ENCODE results near the gene ATP1A3.
A peak's percentile ranks its signal among the peaks of the same experiment; 100 is the strongest.

The ATP1A3 gene

GRCh38 chr19:41984961-41985360 lies 9.1 kb downstream of the ATP1A3 start:
- no peak for DNase-seq (ENCODE audit: low read depth)

GRCh38 chr19:41981724-41982123 lies 12.3 kb downstream of the ATP1A3 start:
- DNase-seq (ENCODE audit: low read depth): no peak

DNA sequence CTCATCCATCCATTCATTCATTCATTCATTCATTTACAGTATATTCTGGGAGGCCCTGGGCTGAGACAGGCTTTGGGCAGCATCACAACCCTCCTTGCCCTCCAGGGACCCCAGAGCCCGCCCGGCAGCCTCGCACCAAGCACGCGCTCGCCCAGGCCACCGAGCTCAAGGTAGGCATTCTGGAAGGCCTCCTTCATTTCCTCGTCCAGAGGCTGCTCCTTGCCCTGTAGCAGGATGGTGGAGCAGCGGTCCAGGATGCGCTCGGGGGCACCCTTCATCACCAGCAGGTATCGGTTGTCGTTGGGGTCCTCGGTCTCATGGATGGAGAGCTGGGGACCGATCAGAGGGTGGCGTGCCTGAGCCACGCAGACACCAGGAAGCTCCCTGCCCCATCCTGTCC lies 15.6 kb downstream of the ATP1A3 start:
- DNase-seq (ENCODE audit: low read depth): no peak

DNA sequence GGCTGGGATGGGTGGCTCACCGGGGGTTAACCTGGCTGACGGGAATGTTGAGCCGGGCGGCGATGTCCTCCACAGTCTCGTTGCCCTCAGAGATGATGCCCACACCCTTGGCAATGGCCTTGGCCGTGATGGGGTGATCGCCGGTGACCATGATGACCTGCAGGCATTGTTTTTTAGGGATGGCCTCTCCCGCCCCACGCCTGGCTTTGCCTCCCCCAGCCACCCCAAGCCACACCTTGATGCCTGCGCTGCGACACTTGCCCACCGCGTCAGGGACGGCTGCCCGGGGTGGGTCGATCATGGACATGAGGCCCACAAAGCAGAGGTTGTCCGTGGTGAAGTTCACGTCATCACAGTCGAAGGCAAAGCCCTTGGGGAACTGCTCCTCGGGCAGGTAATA lies 16.1 kb downstream of the ATP1A3 start:
- no peak for DNase-seq (ENCODE audit: low read depth)

DNA sequence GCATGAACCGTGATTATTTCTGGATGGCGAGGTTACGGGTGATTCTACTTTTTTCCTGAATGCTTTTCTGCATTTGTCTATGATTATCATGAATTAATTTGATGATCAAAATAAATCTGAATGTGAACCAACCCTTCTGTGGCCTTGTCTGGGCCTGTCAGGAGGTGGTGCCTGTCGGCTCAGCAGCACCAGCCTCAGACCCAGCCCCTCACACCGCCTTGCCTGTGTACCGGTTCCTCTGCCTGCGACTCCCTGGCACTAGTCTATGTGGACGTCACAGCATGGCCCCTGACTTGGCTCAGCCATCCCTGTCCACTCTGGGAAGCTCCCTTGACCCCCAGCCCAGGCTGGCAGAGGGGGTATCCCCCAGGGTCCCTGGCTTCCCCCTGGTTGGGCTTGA lies 19.4 kb downstream of the ATP1A3 start:
- no peak for DNase-seq (ENCODE audit: low read depth)

GRCh38 chr19:41971363-41971762 lies 22.7 kb downstream of the ATP1A3 start:
- DNase-seq (ENCODE audit: low read depth): no peak

DNA sequence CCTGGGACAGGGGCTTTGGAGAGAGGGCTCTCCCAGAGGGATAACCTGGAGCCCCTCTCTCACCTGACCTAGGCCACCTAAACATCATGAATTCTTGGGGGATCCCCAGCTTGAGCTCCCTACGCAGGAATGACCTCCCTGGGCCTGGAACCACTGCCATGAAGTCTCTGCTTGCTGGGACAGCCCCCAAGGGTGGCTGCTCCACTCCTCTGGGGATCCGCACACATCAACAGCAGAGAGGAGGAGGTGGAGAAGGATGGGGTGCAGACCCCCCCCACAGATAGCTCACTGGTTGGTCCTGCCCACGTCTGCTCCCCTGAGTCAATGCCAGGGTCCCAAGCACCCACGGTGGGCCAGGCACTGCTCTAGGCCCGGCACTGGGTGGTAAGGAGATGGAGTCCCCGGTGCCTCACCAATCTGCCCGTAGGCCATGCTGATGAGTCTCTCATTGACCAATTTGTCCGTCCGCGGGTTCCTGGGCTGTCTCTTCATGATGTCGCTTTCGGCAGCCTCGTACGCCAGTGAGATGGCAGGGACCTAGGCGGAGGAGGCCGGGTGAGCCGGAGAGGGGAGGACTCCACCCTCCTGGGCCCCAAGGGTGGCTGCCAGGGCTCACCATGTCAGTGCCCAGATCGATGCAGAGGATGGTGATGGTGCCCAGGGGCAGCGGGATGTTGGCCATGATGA lies 24.1 kb downstream of the ATP1A3 start:
- no peak for DNase-seq (ENCODE audit: low read depth)

- no peak for DNase-seq (ENCODE audit: low read depth)
These were observed 25.1 kb downstream of the ATP1A3 start for GRCh38 chr19:41968751-41969595.

- no peak for DNase-seq (ENCODE audit: low read depth)
These were observed 26.8 kb downstream of the ATP1A3 start for GRCh38 chr19:41967054-41967783.

- DNase-seq (ENCODE audit: low read depth): no peak
These were observed 28.9 kb downstream of the ATP1A3 start for GRCh38 chr19:41965106-41965505.

DNA sequence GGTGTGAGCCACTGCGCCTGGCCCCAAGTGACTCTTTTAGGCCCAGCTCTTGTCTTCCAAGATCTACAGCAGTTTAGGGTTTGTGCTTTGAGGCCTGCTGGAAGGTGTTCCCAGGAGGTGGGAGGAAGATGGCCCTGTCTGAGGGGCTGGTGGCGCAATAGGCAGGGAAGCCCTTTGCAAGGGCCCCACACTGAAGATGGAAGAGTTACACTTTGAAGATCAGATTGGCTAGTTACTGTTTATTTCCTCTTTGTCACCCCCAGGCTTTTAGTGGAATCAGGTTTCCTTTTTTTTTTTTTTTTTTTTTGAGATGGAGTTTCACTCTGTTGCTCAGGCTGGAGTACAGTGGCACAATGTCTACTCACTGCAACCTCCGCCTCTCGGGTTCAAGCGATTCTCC lies 33.1 kb downstream of the ATP1A3 start:
- DNase-seq (ENCODE audit: low read depth): no peak

DNA sequence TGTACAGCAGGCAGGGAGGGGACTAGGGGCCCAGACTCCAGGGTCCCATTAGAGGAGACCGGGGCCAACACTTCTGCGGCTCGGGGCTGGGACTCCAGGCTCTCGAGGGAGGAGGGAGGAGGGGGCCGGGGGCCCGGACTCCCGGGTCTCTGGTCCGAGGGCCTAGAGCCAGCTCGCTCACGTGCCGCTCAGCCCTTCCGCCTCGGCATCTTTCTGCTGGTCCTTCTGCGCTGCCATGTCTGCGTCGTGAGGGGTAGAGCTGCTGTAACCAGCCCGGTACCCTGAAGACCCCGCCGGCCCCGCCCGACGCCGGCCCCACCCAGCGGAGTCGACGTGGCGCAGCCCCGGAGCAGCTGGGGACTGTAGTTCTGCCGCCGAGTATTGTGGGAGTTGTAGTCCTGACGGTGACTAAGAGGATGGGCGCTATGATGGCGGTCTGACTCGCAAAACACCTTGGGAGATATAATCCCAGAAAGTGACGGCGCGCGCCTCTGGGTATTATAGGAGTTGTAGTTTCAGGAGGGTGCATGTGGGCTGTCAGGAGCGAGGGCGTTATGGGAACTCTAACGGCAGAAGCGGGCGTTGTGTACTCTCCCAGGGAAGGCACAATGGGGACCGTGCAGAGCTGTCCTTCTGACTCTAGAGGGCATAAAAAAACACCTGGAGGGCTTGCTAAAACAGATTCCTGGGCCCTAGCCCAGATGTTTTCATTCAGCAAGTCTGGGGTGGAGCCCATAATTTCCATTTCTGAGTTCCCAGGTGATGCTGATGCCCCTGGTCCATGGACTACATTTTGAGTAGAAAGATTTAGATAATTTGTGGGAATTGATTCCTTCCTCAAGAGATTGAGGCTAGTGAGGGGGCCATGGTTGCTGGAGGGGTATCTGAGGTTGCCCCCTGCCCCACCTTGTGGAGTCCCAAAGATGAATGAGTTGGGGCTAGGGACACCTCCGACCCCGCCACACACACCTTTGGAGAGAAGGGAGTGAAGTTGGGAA lies 34.7 kb downstream of the ATP1A3 start, which contains the start of gene RABAC1:
Gene RABAC1 (minus strand): TSS at position 266 of the 998 bp plus-strand sequence. CDS start 29 bp downstream, at position 237.
- peak; percentile 57 for DNase-seq (ENCODE audit: low read depth)

DNA sequence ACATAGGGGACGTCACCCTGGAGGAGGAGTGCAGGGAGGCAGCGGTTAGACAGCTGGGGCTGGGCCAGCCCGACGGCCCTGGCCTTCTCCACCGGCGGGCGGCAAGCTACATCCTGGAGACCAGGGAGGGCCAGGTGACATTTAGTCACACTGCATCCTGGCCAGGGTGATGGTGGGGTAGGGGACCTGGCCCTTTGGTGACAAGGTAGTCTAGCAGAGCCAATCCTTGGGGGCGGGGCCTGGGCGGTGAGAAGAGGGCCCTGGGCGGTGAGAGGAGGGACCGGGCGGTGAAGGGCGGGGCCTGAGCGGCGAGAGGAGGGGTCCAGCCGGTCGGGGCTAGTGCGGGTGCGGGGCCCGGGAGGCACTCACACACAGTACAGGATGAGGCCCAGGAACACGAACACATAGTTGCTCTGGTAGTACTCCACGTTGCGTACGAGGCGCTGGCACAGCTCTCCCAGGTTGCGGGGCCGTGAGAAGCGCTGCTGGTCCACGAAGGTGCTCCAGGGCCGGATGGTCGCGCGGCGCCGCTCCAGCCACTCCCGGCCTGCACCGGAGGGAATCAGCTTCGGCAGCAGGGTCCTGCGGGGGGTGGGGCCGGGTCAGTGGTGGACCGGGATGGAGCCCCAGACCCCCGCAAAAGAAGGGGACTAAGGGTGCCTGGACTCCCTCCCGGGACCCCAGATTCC lies 35.5 kb downstream of the ATP1A3 start:
- peak; percentile 57 for DNase-seq (ENCODE audit: low read depth)

GRCh38 chr19:41957838-41958366 lies 36.1 kb downstream of the ATP1A3 start:
- no peak for DNase-seq (ENCODE audit: low read depth)

DNA sequence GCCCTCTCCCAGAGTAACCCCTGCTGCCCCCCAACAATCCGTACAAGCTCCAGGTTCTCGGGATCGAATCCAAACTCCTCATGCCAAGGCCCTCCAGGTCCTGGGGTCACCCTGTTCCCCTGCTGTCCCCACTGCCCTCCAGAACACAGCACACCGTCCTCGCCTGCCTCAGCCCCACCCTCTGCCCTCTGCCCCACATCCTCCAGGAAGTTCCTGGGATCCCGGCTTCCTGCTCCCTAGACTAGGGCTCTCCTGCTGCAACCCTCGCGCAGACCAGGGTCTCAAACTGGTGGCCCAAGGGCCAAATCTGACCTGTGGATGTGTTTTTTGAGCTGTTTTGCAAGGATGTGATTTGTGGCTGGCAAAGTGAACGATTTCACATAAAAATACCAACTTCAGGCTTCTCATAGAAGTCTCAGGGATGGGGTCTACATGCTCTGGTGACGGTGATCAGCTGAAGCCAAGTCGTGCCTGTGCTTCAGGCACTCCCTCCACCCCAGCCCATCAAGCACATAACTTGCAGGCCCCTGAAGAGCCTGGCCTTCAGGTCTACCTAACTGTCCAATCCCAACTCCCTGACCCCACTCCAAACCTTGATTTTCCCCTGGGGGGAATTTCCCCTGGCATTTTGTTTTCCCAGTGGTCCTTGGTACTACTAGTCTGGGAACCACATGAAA lies 36.7 kb downstream of the ATP1A3 start:
- DNase-seq (ENCODE audit: low read depth): no peak

DNA sequence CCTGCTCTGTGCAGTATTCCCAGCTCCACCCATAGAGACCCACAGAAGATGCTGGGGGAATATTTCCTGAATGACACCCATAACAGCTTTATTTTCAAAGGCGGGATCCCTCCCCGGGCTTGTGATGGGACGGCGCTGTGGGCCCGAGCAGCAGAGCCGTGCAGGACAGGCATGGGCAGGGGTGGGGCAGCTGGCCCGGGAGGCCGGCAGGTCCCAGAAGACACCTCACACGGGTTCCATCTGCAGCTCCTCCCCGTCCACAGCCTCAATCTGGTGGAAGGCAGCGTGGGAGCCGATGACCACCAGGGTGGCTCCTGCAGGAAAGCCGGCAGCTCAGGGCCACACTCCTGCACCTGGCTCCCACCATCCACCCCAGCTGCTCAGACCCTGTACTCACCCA lies 37.4 kb downstream of the ATP1A3 start:
- DNase-seq (ENCODE audit: low read depth): no peak

GRCh38 chr19:41955521-41955920 lies 38.5 kb downstream of the ATP1A3 start:
- no peak for DNase-seq (ENCODE audit: low read depth)

DNA sequence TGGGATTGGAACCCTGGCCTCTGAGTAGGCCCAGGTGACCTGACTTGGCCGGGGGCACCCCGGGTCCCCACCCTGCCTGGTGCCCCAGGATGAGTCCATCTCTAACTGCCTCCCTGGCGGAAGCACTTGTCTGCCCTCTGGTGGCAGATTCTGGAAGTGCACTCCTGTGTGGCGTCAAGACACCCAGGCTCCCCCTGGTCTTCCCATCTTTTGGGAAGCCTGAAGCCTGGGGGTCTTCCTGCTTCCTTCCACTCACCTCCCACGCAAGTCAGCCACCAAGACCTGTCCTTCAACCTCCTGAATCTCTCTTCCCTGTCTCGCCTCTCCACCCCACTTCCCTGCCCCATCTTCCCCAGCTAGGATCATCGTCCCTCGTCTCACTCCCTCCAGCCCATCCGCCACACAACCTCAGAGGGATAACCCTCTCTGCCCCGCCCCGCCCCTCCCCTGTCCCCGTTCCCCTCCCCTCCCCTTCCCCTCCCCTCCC lies 42.3 kb downstream of the ATP1A3 start:
- peak; percentile 95 for DNase-seq (ENCODE audit: low read depth)

GRCh38 chr19:41947091-41947490 lies 46.9 kb downstream of the ATP1A3 start:
- no peak for DNase-seq (ENCODE audit: low read depth)

Measured in stimulated activated CD8-positive, alpha-beta memory T cell treated with anti-CD3 and anti-CD28 coated beads, Interleukin-15, amount 100 ng/mL, for 24 hours (primary cell).